ENCODE results near the gene TBC1D22A.

The TBC1D22A gene

DNA sequence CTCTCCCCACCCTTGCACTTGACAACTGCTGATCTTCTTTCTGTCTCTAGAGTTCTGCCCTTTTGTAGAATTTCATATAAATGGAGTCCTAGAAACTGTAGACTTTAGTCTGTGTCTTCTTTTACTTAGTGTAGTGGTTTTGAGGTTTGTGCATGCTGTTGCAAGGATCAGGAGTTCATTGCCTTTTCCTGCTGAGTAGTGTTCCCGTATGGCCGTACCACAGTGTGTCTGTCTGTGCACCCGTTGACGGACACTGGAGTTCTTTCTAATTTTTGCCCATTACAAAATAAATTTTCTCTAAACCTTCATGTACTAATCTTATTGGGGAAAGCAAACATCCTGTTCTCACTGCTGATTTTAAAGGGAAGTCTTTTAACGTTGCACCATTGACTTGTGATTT lies 138.1 kb downstream of the TBC1D22A start:
- no peaks in the 10 kb centered on the region for H3K36me3 ChIP-seq (ENCODE audit: control insufficient read depth, insufficient read depth, low read length)
- H3K9me3 ChIP-seq (ENCODE audit: control insufficient read depth, low read length), result no peaks in the 10 kb centered on the region
- H3K4me1 ChIP-seq (ENCODE audit: control insufficient read depth, insufficient read depth, low read length), result peaks cover 6% of the 10 kb centered on the region
- no peak overlapping the region for H3K9ac ChIP-seq (ENCODE audit: low read length)
- no peaks in the 10 kb centered on the region for H3K27me3 ChIP-seq (ENCODE audit: control insufficient read depth, insufficient read depth, low read length)
- no peak overlapping the region for H3K4me3 ChIP-seq (ENCODE audit: low read length)

DNA sequence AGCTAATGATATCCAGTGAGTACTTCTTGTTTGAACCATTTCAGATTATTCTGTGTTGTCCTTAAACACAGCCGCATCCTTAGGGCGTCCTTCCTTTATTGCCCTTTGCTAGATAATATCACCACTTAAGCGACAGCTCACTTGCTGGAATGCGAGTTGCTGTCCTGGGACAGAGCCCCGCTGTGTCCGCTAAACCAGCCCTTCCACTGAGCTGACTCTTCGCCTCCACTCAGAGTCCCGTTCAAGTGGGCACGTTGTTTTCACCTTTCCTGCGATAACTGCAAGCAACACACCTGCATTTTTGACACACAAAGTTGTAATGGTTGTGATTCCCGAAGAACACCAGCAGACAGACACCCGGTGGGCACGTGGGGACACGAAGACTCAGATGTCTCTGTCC lies 140.0 kb downstream of the TBC1D22A start:
- H3K9ac ChIP-seq (ENCODE audit: low read length), result no peak overlapping the region
- H3K27me3 ChIP-seq (ENCODE audit: control insufficient read depth, insufficient read depth, low read length), result no peaks in the 10 kb centered on the region
- H3K9me3 ChIP-seq (ENCODE audit: control insufficient read depth, low read length), result no peaks in the 10 kb centered on the region
- H3K4me3 ChIP-seq (ENCODE audit: low read length), result no peak overlapping the region
- H3K36me3 ChIP-seq (ENCODE audit: control insufficient read depth, insufficient read depth, low read length), result no peaks in the 10 kb centered on the region
- H3K4me1 ChIP-seq (ENCODE audit: control insufficient read depth, insufficient read depth, low read length), result no peaks in the 10 kb centered on the region

DNA sequence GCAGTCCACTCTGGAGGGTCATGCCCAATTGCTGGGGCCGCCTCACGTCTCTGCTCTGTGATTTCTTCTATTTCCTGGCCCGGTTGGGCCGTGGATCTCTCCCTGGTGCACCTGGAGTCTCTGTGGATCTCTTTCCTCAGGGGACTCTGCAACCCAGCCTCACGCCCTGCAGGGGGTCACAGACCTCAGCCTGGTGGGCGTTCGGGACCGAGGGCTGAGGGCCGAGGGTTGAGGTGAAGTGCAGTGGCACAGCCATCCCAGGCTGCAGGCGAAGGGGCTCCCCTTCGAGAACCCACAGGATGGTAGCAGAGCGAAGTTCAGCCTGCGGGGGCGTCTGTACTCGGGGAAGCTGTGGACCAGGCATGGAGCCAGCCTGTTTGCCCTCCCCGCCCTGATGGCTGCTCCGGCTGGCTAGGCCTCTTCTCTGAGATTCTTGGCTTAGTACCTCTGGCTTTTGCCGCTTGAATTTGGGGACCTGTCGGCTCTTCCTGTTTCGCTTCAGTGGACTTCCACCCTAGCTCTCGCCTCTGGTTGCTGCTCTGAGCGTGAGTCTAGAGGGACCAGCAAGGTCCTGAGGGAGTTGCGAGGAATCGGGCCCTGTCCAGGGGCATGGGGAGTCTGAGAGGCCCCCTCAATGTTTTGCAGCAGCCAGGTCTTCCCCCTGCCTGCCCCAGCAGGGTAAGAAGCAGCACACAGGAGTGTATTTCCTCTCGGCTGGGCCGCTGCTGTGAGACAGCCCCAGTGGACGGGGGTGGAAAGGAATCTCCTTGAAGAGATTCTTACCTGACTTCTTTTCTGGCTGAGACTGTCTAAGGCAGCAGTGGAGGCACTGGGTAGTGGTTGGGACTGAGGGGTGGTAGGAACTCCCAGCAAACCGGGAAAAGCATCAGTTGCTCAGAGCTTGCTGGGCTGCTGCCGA lies 140.8 kb downstream of the TBC1D22A start:
- H3K27me3 ChIP-seq (ENCODE audit: control insufficient read depth, insufficient read depth, low read length), result no peaks in the 10 kb centered on the region
- no peaks in the 10 kb centered on the region for H3K4me1 ChIP-seq (ENCODE audit: control insufficient read depth, insufficient read depth, low read length)
- no peaks in the 10 kb centered on the region for H3K36me3 ChIP-seq (ENCODE audit: control insufficient read depth, insufficient read depth, low read length)
- H3K9me3 ChIP-seq (ENCODE audit: control insufficient read depth, low read length), result no peaks in the 10 kb centered on the region
- no peak overlapping the region for H3K4me3 ChIP-seq (ENCODE audit: low read length)
- no peak overlapping the region for H3K9ac ChIP-seq (ENCODE audit: low read length)

DNA sequence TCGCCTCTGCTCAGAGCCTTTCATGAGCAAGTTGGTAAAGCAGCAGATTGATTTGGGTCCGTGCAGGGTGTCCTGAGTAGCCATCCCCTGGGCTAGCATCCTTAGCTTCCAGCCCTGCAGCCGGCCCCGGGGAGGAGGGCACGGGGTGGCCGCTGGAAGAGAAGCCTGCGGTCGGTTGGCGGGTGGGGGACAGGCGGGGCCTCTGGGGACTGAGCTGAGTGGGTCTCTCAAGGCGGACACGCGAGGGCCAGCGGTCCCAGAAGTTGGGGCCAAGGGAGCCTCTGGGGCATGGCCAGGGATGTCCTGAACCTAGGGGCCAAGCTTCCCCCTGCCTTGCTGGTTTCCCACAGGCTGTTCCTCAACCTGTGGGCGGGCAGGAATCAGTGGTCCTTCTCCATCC lies 143.0 kb downstream of the TBC1D22A start:
- Histone ChIP-seq H3K36me3 (ENCODE audit: control insufficient read depth, insufficient read depth, low read length) (no peaks in the 10 kb centered on the region), H3K4me3 (ENCODE audit: low read length) (no peak overlapping the region), H3K9ac (ENCODE audit: low read length) (no peak overlapping the region), H3K9me3 (ENCODE audit: control insufficient read depth, low read length) (no peaks in the 10 kb centered on the region), H3K4me1 (ENCODE audit: control insufficient read depth, insufficient read depth, low read length) (no peaks in the 10 kb centered on the region), H3K27me3 (ENCODE audit: control insufficient read depth, insufficient read depth, low read length) (no peaks in the 10 kb centered on the region)

DNA sequence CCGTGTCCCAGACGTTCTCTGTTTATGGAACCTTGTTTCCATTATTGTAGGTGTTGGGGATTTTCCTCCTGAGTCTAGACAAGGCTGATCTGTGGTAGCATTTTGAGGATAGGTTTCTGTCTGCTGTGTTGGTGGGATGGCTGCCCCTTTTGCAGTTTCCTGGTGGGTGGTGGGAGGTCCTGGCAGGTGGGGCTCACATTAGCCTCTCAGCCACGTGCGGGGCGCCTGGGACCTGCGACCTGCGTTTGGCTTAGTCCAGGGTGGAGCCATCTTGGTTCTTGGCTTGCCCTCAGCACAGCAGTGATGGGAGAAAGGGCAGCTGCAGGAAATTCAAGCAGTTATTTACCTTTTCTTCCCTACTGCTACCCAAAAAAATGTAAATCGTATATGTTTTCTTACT lies 143.4 kb downstream of the TBC1D22A start:
- no peaks in the 10 kb centered on the region for H3K4me1 ChIP-seq (ENCODE audit: control insufficient read depth, insufficient read depth, low read length)
- H3K9ac ChIP-seq (ENCODE audit: low read length), result no peak overlapping the region
- H3K4me3 ChIP-seq (ENCODE audit: low read length), result no peak overlapping the region
- no peaks in the 10 kb centered on the region for H3K36me3 ChIP-seq (ENCODE audit: control insufficient read depth, insufficient read depth, low read length)
- no peaks in the 10 kb centered on the region for H3K27me3 ChIP-seq (ENCODE audit: control insufficient read depth, insufficient read depth, low read length)
- no peaks in the 10 kb centered on the region for H3K9me3 ChIP-seq (ENCODE audit: control insufficient read depth, low read length)

DNA sequence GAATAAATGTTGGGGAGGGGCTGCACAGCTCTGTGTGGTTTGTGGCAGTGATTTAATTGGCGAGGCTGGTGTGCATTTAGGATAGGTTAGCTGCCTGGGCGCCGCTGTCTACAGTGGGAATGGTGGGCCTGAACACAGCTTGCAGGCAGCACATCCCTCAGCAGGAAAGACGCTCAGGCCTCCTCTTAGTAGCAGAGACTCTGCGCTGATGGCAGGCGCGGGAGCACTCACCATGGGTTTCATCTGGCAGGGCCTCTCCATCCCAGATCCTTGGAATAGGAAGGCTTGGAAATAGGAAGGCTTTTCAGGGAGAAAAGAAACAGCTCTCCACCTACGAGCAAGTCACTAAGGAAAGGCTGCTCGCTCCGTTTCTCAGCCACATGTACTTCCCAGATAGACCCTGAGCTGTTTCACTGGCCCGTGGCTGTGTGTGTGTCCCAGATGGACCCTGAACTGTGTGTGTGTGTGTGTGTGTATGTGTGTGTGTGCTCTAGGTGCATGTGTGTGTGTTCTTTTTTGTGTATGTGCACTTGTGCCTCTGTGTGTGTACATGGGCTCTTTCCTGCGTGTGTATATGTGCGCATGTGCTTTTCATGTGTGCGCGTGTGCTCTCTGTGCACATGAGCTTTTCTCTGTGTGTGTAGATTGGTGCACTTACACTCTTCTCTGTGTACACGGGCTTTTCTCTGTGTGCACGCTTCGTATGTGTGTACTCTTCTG lies 144.0 kb downstream of the TBC1D22A start:
- Histone ChIP-seq H3K4me3 (ENCODE audit: low read length) (no peak overlapping the region), H3K9ac (ENCODE audit: low read length) (no peak overlapping the region), H3K4me1 (ENCODE audit: control insufficient read depth, insufficient read depth, low read length) (no peaks in the 10 kb centered on the region), H3K36me3 (ENCODE audit: control insufficient read depth, insufficient read depth, low read length) (no peaks in the 10 kb centered on the region), H3K27me3 (ENCODE audit: control insufficient read depth, insufficient read depth, low read length) (no peaks in the 10 kb centered on the region), H3K9me3 (ENCODE audit: control insufficient read depth, low read length) (no peaks in the 10 kb centered on the region)

DNA sequence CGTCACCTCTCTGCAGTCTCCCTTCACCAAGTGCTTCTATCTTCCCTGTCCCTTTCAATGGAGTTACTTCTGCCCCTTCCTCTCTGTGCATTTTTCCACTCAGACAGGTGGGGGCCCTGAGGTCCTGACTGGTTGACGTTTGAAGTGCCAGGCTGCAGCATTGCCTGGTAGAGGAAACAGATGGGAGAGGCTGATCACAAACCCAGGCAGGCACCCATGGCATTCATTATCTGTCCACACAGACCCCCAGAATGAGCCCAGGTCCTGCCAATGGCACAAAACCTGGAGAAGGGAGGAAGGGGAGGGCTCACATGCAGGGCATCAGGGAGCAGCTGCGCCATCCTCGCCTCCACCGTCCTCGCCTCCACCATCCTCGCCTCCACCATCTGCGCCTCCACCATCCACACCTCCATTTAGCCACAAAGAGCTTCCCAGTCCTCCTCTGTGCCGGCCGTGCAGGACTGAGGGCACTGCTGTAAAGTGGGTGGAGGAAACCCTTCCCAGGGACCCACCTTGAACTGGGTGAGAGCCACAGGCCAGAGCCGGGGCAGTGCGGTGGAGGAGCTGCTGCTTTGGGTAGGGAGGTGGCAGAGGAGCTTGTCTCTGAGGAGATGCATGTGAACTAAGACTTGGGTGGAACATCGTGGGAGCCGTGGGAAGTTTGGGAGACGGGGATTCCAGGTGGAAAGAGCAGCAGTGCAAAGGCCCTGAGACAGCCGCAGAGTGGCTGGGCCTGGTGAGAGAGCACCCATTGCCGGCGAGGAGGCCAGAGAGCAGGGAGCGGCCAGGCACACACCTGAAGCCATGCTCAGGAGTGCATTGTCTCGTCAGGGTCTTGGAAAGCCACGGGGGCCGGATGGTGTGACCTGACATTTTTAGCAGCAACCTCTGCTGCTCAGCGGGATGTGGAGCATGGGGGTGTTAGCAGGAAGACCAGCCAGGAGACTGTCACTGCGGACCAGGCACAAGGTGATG lies 145.1 kb downstream of the TBC1D22A start:
- H3K9ac ChIP-seq (ENCODE audit: low read length), result no peak overlapping the region
- H3K9me3 ChIP-seq (ENCODE audit: control insufficient read depth, low read length), result no peaks in the 10 kb centered on the region
- H3K27me3 ChIP-seq (ENCODE audit: control insufficient read depth, insufficient read depth, low read length), result no peaks in the 10 kb centered on the region
- no peak overlapping the region for H3K4me3 ChIP-seq (ENCODE audit: low read length)
- no peaks in the 10 kb centered on the region for H3K4me1 ChIP-seq (ENCODE audit: control insufficient read depth, insufficient read depth, low read length)
- no peaks in the 10 kb centered on the region for H3K36me3 ChIP-seq (ENCODE audit: control insufficient read depth, insufficient read depth, low read length)

DNA sequence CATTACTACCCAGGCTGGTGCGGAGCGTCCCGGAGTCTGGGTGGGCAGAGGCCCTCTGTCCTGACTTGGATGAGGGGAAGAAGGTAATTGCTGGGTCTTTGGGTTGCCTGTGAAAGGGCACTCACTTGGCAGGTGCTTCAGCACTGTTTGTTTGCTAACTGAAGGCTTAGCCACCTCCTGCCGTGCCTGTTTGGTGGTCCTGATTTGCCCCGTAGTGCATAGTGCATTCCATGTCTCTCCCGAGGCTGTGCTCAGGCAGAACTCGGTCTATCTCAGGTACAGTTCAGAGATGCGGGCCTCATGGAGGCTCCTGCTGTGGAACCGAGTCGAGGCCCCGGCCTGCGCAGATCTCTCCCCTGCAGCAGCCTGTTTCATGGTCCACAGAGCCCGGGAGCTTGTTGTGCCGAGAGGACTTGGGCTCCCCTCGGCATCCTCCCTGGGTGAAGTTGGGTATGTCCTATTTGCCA lies 146.2 kb downstream of the TBC1D22A start:
- Histone ChIP-seq H3K36me3 (ENCODE audit: control insufficient read depth, insufficient read depth, low read length) (no peaks in the 10 kb centered on the region), H3K27me3 (ENCODE audit: control insufficient read depth, insufficient read depth, low read length) (no peaks in the 10 kb centered on the region), H3K9ac (ENCODE audit: low read length) (no peak overlapping the region), H3K9me3 (ENCODE audit: control insufficient read depth, low read length) (no peaks in the 10 kb centered on the region), H3K4me3 (ENCODE audit: low read length) (no peak overlapping the region), H3K4me1 (ENCODE audit: control insufficient read depth, insufficient read depth, low read length) (no peaks in the 10 kb centered on the region)

DNA sequence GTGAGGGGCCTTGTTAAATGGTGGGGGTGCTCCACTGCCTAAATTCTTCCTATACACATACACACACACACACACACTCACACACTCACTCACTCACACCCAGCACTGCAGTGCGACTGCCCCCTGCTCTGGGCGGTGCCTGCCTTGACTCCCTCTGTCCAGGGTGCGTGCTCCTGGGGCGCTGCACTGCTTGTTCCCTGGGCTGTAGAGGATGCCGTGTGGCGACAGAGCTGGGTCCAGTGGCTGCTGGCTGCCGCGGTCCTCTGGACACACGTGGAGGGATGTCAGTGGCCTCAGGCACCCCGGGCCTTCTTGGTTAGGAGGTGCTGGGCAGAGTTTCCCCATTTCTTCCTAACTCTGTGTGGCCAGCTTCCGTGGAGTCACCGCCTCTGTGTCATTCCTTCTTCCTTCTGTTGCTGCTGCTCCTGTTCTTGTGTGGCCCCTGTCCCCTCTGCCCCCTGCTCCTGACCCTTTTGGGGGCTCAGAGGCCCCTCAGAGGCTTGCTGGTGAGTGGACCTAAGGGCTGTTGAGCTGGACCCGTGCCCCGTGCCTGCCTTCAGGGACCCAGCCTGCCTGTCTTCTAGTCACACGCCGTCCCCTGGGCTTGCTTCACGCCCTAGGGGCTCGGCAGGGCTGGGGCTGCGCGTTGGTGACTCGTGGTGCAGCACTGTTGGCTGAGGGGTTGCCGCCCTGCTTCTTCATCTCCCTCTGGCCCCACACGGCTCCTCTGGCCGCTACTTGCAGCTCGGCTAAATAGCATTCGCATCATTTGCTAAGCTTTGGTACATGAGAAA lies 147.0 kb downstream of the TBC1D22A start:
- Histone ChIP-seq H3K9ac (ENCODE audit: low read length) (no peak overlapping the region), H3K4me1 (ENCODE audit: control insufficient read depth, insufficient read depth, low read length) (no peaks in the 10 kb centered on the region), H3K9me3 (ENCODE audit: control insufficient read depth, low read length) (no peaks in the 10 kb centered on the region), H3K4me3 (ENCODE audit: low read length) (no peak overlapping the region), H3K27me3 (ENCODE audit: control insufficient read depth, insufficient read depth, low read length) (no peaks in the 10 kb centered on the region), H3K36me3 (ENCODE audit: control insufficient read depth, insufficient read depth, low read length) (no peaks in the 10 kb centered on the region)

DNA sequence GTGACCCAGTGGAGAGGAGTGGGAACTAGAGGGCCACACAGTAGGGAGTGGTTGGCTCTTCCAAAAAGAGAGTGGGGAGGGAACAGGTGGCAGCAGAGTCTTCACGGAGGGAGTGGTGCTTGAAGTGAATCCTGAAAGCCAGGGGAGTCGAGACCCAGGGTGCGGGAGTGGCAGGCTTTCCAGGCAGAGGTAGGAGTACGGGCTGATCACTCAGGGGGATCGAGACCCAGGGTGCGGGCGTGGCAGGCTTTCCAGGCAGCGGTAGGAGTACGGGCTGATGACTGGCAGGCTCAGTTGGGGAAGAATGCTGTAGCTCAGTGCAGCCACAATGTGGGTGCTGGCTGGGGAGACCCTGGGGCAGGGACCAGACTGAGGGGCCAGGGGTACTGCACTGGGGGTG lies 148.2 kb downstream of the TBC1D22A start:
- H3K4me1 ChIP-seq (ENCODE audit: control insufficient read depth, insufficient read depth, low read length), result no peaks in the 10 kb centered on the region
- H3K4me3 ChIP-seq (ENCODE audit: low read length), result no peak overlapping the region
- no peak overlapping the region for H3K9ac ChIP-seq (ENCODE audit: low read length)
- H3K36me3 ChIP-seq (ENCODE audit: control insufficient read depth, insufficient read depth, low read length), result no peaks in the 10 kb centered on the region
- H3K27me3 ChIP-seq (ENCODE audit: control insufficient read depth, insufficient read depth, low read length), result no peaks in the 10 kb centered on the region
- no peaks in the 10 kb centered on the region for H3K9me3 ChIP-seq (ENCODE audit: control insufficient read depth, low read length)

DNA sequence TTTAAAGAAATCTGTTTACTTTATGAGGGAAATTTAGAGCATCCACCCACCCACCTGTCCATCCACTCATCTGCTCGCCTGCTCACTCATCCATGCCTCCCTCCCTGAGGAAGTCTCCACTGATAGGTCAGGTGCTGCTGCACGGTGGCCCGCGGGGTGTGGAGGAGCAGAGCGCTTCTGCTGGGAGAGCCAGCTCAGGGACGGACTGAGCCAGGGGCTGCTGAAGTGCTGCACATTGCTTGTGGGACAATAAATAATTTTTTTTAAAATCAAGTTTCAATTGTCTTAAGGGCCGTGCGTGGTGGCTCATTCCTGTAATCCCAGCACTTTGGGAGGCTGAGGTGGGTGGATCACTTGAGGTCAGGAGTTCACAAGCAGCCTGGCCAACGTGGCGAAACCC lies 148.9 kb downstream of the TBC1D22A start:
- Histone ChIP-seq H3K36me3 (ENCODE audit: control insufficient read depth, insufficient read depth, low read length) (no peaks in the 10 kb centered on the region), H3K9me3 (ENCODE audit: control insufficient read depth, low read length) (no peaks in the 10 kb centered on the region), H3K9ac (ENCODE audit: low read length) (no peak overlapping the region), H3K4me3 (ENCODE audit: low read length) (no peak overlapping the region), H3K4me1 (ENCODE audit: control insufficient read depth, insufficient read depth, low read length) (no peaks in the 10 kb centered on the region), H3K27me3 (ENCODE audit: control insufficient read depth, insufficient read depth, low read length) (no peaks in the 10 kb centered on the region)
